ENCODE results near the gene BRSK1. TPM values are rescaled to one million over a fixed set of nuclear protein-coding genes. Genes with fewer than 3 reads are reported as not detected.

Gene BRSK1
- total RNA-seq, 1 experiment from 2014 or later = 8.7 TPM

- no peak overlapping the region for H3K4me2 ChIP-seq (ENCODE audit: low read length)
- TF ChIP-seq CTCF (conservative IDR thresholded peaks at IDR 0.05; ENCODE audit: low read depth, low read length) = no peak
- TF ChIP-seq EZH2 (IDR thresholded peaks at IDR 0.05; ENCODE audit: low read length, unreplicated experiment) = no peak
- TF ChIP-seq EZH2phosphoT487 (IDR thresholded peaks at IDR 0.05; ENCODE audit: borderline replicate concordance, low read length) = no peak
- H3K79me2 ChIP-seq (ENCODE audit: low read length) = no peaks in the 10 kb centered on the region
- H3K4me1 ChIP-seq (ENCODE audit: insufficient read depth, low read length) = no peaks in the 10 kb centered on the region
- intact Hi-C loops (cut with micrococcal nuclease) = no loop called here
- H3K27me3 ChIP-seq (ENCODE audit: low read length) = no peaks in the 10 kb centered on the region
- H3F3A ChIP-seq (ENCODE audit: low read length, unreplicated experiment) = no peaks in the 10 kb centered on the region
- no peak for ATAC-seq
- no TSS peak for BruUV-seq (replicated peaks)
- no peaks in the 10 kb centered on the region for H3K9me3 ChIP-seq (ENCODE audit: low read length)
- H4K20me1 ChIP-seq (ENCODE audit: low read length) = no peaks in the 10 kb centered on the region
- no peaks in the 10 kb centered on the region for H3K36me3 ChIP-seq (ENCODE audit: low read depth, low read length)
- H3K9me2 ChIP-seq (replicated peaks; ENCODE audit: low read length) = no peaks in the 10 kb centered on the region
- DNase-seq = no peak
- no peak overlapping the region for H3K27ac ChIP-seq (ENCODE audit: low read length)
- no peak overlapping the region for H3K4me3 ChIP-seq (ENCODE audit: low read length)
- POLR2A ChIA-PET (ENCODE audit: unreplicated experiment) = interaction anchor here (0.6 kb wide), 1 partner anchor 18 kb away, joined by 4 read pairs; the partner anchor contains the start of gene KMT5C
- CTCF ChIA-PET = no interaction called here
- no peak overlapping the region for H2AFZ ChIP-seq (ENCODE audit: low read length)
- no peak overlapping the region for H3K9ac ChIP-seq (ENCODE audit: low read length)
Observed at GRCh38 chr19:55320844-55321419, 37.1 kb downstream of the BRSK1 start.

GRCh38 chr19:55321466-55322137 is 37.8 kb downstream of the BRSK1 start:
- Histone ChIP-seq H3K4me2 (ENCODE audit: low read length) (no peak overlapping the region), H3F3A (ENCODE audit: low read length, unreplicated experiment) (no peaks in the 10 kb centered on the region), H3K27me3 (ENCODE audit: low read length) (no peaks in the 10 kb centered on the region), H2AFZ (ENCODE audit: low read length) (no peak overlapping the region), H3K9ac (ENCODE audit: low read length) (no peak overlapping the region), H3K4me3 (ENCODE audit: low read length) (no peak overlapping the region), H3K4me1 (ENCODE audit: insufficient read depth, low read length) (no peaks in the 10 kb centered on the region), H3K79me2 (ENCODE audit: low read length) (no peaks in the 10 kb centered on the region), H4K20me1 (ENCODE audit: low read length) (no peaks in the 10 kb centered on the region), H3K36me3 (ENCODE audit: low read depth, low read length) (no peaks in the 10 kb centered on the region), H3K27ac (ENCODE audit: low read length) (no peak overlapping the region), H3K9me2 (replicated peaks; ENCODE audit: low read length) (no peaks in the 10 kb centered on the region), H3K9me3 (ENCODE audit: low read length) (no peaks in the 10 kb centered on the region)
- TF ChIP-seq EZH2 (IDR thresholded peaks at IDR 0.05; ENCODE audit: low read length, unreplicated experiment) (no peak), CTCF (conservative IDR thresholded peaks at IDR 0.05; ENCODE audit: low read depth, low read length) (no peak), EZH2phosphoT487 (IDR thresholded peaks at IDR 0.05; ENCODE audit: borderline replicate concordance, low read length) (no peak)
- ChIA-PET CTCF (no interaction called here), POLR2A (ENCODE audit: unreplicated experiment) (interaction anchor here (0.6 kb wide), 1 partner anchor 18 kb away, joined by 4 read pairs; the partner anchor contains the start of gene KMT5C)
- intact Hi-C loops (cut with micrococcal nuclease) = no loop called here
- BruUV-seq (replicated peaks) = no TSS peak
- DNase-seq = no peak
- no peak for ATAC-seq

Measured in PC-3 (cell line).